HuH-7.5 (cell line): Measurements from ENCODE around the gene ITPK1.
"Not testable (repeated sequence)": the region's sequence is repeated elsewhere in the genome, so short reads cannot be mapped to it uniquely, and the experiment has no call there.

Experiments used
- DNase-seq: peaks from one replicate; pipeline ENCODE4 v3.0.0; 2011; ENCODE audit warnings: low spot score

ITPK1 gene

DNA sequence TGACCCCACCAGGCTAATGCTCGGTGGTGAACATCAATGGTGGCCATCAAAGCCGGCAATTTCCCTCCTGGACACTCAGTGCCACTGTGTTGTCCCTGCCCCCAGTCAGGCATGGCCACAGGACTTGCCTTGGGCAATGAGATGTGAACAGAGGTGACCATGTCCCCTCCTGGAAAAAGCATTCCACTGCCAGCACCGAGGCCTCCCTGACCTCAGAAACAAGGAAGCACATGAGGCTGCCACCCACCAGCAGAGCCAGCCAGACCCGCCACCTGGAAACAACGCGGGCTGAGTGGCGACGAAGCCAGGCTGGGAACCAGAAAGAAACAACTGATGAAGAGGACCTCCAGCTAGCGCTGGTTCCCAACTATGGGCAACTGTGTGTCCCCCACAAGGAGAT is 31.8 kb downstream of the ITPK1 start:
- no peak for DNase-seq

DNA sequence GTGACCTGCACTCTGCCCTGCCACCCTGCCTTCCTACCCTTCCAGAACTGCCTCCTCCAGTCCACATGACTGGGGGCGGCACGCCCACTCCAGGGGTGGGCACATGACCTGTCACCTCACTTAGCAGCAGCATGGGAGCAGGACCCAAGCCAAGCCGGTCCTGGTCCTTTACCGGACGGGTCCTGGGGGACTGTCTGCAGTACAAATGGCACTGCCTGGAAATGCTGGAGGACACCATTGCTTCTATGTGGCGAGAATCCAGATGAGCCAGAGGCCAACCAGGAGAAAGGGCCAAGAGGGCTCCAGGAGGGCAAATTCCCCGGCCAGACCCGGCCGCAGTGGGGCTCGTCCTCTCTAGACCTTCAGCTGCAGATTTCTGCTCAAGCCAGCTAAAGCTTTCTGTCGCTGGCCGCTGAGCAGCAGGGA is 33.1 kb downstream of the ITPK1 start:
- no peak for DNase-seq

GRCh38 chr14:93081876-93082570 is 33.7 kb downstream of the ITPK1 start:
- no peak for DNase-seq

DNA sequence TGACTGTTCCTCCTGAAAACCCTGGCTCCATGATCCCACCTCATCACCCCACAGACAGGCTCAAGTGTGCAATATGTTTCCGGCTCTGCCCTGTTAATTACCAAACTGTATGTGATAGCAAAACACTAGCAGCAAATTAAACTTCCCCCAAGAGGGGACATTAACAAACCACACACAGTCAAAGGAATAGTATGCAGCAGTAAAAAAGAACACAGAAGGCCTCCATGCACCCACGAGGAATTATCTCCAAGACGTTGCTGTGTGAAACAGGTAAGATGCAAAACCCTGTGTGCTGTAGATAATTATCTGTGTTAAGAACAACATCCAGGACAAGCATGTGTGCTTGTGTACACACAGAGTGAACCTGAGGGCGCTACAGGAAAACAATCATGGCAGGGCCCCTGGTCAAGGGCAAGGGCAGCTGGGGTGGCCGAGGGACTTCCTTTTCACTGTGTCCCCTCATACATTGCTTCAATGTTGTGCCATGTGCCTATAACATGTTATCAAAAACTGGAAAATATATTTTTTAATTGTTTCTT is 35.8 kb downstream of the ITPK1 start:
- DNase-seq, result no peak

GRCh38 chr14:93079321-93079720 is 36.4 kb downstream of the ITPK1 start:
- DNase-seq, result no peak

GRCh38 chr14:93078870-93079269 is 36.9 kb downstream of the ITPK1 start:
- DNase-seq, result no peak

DNA sequence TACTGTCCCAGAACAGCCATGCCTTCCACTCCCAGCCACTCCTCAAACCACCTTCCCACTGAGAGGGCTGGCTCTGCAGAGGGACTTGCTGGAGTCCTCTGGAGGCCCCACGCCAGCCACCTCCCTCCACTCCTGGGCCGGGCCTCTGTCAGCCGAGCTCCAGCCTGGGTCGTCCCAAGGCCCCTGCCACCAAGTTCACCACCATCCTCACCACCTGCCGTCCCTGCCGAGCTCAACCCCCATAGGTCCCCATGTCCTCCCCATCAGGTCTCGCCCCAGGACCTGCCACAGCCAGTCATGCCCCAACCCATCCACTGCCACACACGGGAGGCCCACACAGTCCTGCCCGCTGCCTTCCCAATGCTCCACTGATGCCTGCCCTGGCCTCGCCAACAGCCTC is 39.0 kb downstream of the ITPK1 start:
- no peak for DNase-seq

DNA sequence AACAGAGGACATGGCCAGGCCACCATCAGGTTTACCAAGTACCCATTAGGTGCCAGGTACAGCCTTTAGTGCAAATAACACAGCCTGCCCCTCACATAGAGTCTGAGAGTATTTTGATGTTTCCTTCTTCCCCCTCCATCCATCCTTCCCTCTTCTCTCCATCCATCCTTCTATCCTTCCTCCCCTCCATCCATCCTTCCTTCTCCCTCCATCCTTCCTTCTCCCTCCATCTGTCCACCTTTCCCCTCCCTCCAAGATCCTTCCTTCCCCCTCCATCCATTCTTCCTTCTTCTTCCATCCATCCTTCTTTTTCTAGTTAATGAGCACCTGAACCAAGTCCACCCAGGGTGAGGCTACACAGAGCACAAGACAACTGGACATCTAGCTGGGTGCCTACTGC is 39.8 kb downstream of the ITPK1 start:
- DNase-seq, result no peak

- peak; percentile 50 for DNase-seq
Observed at GRCh38 chr14:93073910-93074769, 41.6 kb downstream of the ITPK1 start.

DNA sequence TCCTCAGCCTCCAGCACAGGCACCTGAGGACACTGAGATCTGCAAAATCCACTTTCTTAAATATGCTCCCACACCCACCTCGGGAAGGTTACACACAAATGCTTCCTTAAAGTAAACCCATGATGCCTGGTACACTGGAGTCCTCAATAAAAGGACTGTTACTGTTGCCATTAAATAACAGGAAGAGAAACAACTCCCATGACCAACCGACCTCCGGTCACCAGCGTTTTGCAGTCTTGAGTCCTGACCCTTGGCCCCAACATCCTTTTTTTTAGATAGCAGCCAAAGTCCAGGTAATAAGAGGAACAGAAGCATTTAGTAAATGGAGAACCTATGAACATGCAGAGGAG is 42.4 kb downstream of the ITPK1 start:
- DNase-seq, result no peak

- DNase-seq, result no peak
Observed at GRCh38 chr14:93072659-93073357, 42.9 kb downstream of the ITPK1 start.

DNA sequence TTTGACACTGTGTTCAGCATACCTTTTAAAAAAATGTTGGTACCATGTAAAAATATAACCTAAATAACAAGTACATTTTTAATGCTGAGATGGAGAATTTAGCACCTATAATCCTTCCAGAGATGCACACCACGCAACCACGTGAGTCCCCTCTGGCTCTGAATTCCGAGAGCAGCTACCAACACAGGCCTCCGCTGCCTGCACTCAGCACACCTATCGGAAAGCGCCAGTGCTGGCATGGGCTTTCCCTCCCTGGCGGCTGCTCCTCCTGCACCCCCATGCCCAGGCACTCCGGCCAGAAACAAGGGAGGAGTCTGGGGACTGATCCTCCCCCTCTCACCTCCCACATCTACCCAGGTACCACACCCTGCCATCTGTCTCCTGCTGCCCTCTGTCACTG is 47.0 kb downstream of the ITPK1 start:
- DNase-seq, result no peak

DNA sequence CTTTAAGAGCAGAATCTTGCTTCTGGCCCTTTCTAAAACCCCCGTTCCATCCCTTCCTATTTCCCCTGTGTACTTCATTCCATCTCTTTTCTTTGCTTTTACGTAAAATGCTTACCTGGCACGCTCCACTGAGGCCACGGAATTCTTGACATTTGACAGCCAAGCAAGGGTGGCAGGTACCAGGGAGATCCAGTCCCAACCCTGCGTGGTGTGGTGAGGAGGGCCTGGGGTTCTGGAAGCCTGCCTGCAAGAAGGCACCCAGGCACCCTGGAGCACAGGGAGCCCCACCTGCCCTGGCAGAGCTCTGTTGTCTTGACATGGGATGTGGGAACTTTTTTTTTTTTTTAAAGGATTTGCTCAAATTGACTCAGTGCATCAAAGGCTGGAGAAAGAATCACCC is 48.6 kb downstream of the ITPK1 start:
- no peak for DNase-seq

GRCh38 chr14:93065272-93065730 is 50.4 kb downstream of the ITPK1 start:
- no peak for DNase-seq

GRCh38 chr14:93064411-93065271 is 51.1 kb downstream of the ITPK1 start:
- no peak for DNase-seq

DNA sequence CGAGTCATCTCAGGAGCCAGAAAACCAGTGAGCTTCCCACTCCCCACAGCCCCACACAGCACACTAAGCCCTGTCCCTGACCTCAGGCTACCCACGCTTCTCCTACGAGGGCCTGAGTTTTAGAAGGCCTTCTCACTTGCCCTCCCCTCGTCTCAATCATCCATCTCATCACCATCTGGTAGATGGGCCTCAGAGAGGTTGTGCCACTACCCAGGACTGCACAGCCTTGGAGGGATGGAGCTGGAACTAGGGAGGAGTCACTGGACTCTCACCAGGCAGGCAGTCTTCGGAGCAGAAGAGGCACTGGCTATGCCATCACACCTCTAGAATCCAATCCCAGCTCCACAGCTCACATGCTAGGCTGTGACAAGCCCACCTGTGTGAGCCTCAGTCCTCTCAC is 52.3 kb downstream of the ITPK1 start:
- DNase-seq, result no peak

GRCh38 chr14:93062890-93063289 is 52.8 kb downstream of the ITPK1 start:
- DNase-seq, result no peak

GRCh38 chr14:93062013-93062412 is 53.7 kb downstream of the ITPK1 start:
- DNase-seq, result not testable (repeated sequence)

DNA sequence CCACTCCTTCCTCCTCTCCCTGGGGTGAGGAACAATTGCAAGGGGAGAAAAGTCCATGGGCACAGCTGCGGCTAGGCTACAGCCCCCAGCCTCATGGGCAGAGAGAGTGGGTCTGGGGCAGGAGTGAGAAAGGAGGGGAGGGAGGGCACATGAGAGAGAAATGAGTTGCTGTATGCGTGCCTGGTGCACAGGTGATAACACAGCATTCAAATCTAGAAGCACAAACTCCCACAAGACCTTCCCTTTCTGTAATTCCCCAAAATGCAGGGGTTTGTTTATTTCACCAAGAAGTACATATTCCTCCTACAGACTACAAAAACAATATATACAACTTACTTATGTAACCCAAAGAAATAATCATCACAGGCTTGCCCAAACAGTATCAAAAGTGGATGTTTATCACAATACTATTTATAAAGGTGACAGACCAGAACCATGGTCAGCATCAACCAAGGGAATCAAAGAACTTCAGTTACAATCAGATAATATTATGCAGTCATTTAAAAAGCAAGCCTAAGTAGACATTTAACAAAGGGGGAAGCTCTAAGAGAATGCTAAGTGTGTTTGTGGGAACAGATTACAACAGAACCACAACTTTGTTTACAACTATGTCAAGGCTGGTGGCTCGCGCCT is 54.2 kb downstream of the ITPK1 start:
- no peak for DNase-seq

GRCh38 chr14:93060841-93061240 is 54.9 kb downstream of the ITPK1 start:
- DNase-seq, result no peak

- no peak for DNase-seq
Observed at GRCh38 chr14:93059917-93060545, 55.7 kb downstream of the ITPK1 start.
